ENCODE data around the gene SIGLEC12.
"Not testable (repeated sequence)": the region's sequence is repeated elsewhere in the genome, so short reads cannot be mapped to it uniquely, and the experiment has no call there.

SIGLEC12 gene

DNA sequence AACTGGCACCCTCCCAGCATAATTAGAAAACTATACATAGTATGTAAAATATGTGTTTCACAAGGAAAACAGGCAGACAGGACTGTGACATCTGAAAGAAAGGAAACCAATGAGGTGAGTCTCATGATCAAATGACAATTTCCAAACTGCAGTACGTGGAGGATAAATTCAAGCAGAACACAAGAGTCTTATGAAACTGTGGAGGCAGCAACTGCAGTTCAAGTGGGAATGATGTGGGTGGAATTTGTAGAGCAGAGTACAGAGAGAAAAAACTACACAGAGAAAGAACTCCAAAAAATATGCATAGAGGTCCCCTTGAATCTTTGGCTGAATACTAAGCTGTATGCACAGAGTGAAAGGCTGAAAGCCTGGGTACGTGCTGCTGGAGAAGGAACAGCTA lies 20.2 kb upstream of the SIGLEC12 start:
- peak; percentile 78 for DNase-seq (ENCODE audit: low spot score)

DNA sequence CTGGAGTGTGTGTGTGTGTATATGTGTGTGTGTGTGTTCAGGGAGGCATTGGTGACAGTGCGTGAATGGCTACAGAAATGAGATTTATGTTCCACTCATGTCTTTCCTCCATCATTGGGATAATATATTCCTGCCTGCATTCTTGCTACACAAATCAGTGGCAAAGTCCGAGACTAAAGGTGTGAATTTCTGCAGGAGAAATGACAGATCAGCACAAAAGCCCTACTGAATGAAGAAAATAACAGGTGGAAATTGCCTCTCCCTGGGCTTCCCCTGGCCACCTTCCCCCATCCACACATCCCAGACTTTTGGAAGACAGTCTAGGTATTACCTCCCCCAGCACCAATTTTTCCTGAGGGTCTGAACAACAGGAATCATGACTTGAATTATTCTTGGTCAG lies 19.8 kb upstream of the SIGLEC12 start:
- no peak for DNase-seq (ENCODE audit: low spot score)

DNA sequence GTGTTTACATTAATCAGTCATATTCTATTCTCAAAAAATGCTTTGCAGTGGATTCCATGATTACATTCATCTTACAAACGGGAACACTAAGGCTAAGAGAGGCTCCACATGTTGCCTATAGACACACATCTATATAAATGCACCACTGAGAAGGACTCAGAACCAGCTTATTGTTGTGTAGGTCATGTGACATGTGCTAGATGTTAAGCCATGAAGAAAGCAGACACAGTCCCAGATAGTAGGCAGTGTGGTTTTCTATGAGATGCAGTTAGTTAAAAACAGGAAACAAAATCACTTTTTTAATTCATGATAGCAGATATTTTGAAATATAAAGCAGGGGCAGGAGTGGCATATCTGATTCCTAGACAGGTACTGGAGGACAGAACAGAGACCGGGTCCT lies 19.1 kb upstream of the SIGLEC12 start:
- no peak for DNase-seq (ENCODE audit: low spot score)

DNA sequence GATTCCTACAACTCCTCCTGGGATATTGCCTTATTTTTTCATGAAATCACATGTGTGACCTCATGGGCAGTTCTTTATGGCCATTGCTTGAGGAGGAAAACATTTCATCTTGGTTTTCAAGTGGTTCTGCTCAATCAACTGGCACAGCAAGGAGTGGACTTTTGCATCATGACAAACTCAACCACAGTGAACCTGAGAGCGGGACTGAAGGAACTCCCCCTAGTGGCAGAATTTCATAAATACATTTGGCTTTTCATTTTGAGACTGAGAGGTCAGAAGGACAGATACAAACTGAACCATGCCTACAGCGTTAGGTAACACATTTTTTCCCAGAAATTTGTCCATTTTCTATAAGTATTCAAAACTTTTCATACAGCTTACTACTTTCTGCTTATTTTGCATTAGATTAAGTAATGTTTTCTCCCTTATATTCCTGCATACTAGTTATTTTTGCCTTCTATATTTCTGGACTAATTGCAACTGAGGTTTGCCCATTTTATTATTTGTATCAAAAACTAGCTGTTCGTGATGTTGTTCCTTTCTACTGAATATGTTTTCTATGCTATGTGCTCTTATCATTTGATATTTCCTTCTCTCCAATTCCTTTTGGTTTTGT lies 13.4 kb upstream of the SIGLEC12 start:
- DNase-seq (ENCODE audit: low spot score) = peak; percentile 22

DNA sequence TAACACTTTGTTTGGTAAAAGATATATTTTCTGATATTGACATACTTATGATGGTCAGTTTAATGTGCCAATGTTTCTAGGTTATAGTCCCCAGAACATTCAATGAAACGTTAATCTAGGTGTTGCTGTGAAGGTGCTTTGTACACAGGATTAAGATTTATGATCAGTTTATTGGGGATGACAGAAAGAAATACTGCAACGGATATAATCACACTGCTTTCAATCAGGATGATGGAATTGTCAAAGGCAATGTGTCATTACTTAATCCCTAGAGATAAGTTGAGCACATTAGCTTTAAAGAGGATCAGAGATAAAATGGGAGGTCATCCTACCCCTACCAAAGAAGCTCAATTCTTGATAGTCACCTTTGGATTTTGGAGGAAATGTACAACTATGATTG lies 12.4 kb upstream of the SIGLEC12 start:
- DNase-seq (ENCODE audit: low spot score) = no peak

DNA sequence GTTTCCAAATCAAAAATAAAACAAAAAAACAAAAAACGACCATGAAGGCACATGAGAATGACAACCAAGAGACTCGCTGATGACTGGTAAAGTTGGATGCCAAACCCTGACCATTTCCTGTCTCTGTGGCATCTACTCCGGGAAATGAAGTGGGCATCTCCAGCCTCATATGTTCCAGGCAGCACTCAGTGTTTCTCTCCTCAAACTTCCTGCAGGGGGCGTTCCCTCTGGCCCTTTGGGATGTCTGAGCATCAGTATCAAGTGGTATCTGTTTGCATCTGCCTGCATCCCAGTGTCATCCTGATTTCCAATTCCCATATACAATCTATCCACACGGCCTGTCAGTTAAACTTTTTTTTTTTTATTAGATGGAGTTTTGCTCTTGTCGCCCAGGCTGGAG lies 9.8 kb upstream of the SIGLEC12 start:
- no peak for DNase-seq (ENCODE audit: low spot score)

DNA sequence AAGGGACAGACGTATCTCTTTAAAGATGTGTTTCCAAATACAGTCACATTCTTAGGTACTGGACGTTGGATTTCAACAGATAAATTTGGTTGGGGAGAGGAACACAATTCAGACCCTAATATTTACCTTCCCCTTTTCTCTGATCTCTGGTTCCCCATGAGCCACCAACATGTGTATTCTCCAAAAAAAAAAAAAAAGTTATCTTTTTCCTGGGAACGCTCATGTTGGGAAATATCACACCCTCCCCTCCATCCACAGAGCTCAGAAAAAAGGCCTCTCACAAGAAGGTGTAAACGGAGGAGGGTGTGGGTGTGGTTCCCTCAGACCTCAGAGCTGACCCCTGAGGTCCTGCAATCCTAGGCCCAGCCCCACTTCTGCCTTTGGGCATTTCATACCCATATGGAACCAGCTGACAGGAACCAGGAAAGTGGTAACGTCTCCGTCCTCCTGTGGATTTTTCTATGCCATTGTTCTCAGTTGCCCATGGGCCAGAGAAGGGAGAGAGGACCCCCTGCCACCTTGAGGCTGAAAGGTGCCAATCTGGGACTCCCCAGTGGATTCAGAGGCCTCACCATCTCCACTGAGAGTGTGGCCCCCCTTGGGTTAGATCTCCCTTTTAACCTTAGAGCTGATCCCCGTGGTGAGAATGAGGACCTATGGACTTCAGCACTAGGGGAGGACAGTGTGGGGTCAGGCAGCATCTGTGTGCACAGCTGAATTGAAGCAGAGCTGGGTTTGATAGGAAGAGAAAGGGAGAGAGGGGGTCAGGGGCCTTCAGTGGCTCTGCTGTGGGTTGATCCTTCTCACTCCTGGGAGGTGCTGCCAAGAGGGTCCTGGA lies 8.4 kb upstream of the SIGLEC12 start:
- no peak for DNase-seq (ENCODE audit: low spot score)

DNA sequence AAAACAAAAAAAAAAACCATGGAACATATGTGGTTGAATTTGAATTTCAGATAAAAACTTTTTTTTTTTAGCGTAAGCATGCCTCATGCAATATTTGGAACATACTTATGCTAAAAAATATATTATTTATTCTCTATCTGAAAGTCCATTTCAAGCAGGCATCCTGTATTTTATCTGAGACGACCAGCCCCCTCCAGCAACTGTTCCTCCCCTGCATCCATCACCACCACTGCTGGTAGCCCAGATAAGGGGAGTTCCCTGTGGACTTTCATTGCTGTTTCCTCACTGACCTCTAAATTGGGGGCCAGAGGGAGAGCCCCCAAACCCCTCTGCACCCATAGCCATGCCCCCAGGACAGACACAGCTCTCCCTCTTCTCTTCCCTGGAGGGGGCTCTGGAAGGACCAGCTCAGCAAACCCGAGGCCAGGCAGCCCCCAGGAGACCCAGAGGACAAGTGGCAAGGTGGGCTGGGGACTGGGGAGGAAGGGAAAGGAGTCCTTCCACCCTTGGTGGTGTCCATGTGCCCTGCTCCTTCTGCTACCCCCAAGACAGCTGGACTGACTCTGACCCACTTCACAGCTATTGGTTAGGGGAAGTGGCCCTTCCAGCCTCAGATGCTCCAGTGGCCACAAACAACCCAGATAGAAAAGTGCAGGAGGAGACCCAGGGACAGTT lies 6.6 kb upstream of the SIGLEC12 start:
- no peak for DNase-seq (ENCODE audit: low spot score)

DNA sequence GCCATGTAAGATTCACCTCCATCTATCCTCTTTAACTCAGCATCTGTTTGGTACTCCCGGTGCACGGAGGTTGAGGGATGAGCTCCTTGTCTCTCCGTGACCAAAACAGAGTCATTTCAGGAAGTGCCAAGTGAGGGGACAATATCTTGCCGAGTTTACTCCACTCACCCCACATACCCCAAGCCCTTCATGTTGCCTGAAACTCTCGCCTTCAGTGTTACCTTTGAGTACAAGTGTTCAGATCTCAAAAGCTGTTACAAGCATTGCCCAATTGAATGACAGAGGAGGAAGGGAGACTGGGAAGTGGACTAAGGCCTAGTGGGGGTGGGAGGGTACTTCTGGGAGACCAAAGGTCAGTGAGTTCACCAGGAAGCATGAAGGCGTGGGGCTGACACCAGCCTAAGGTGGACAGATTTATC lies 6.0 kb upstream of the SIGLEC12 start:
- no peak for DNase-seq (ENCODE audit: low spot score)

DNA sequence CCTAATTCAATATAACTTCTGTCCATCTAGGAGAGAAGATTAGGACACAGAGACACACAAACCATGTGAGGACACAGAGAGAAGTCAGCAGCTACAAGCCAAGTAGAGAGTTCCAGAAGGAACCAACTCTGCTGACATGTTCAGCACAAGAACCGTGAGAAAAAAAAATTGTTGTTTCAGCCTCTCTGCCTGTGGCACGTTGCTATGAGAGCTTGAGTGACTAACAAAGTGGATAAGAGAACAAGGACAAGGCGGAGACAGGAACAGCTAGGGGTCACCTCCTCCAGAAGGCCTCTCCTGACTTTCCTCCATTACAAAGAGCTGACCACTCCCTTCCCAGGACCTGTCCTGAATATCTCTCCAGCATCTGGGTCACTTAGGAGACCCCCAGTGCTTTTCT lies 5.6 kb upstream of the SIGLEC12 start:
- DNase-seq (ENCODE audit: low spot score) = no peak

DNA sequence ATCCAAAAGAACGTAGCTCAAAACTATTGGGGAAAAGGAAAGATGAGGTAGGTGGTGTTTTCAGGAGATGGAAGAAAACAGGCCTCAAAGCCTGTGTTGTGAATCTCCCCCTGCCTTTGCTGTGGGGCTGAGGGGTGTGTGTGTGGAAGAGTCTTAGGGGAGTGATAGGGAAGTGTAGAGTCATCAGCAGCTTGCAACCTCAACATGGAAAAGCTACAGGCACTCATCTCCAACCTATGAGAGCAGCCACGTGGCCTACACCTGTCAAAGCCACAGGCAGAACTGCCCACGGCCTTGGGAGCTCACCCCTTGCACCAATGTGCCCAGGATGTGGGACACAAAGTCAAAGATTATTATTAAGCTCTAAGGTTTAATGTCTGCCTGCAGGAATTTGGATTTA lies 4.3 kb upstream of the SIGLEC12 start:
- no peak for DNase-seq (ENCODE audit: low spot score)

DNA sequence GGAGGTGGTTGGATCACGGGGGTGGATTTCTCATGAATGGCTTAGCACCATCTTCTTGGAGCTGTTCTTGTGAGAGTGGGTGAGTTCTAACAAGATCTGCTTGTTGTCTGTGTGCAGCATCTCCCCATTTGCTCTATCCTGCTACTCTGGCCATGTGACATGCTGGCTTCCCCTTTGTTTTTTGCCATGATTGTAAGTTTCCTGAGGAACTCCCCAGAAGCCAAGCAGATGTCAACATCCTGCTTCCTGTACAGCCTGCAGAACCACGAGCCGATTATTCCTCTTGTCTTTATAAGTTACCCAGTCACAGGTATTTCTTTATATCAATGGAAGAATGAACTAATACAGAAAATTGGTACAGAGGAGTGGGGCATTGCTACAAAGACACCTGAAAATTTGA lies 2.3 kb upstream of the SIGLEC12 start:
- DNase-seq (ENCODE audit: low spot score) = no peak

DNA sequence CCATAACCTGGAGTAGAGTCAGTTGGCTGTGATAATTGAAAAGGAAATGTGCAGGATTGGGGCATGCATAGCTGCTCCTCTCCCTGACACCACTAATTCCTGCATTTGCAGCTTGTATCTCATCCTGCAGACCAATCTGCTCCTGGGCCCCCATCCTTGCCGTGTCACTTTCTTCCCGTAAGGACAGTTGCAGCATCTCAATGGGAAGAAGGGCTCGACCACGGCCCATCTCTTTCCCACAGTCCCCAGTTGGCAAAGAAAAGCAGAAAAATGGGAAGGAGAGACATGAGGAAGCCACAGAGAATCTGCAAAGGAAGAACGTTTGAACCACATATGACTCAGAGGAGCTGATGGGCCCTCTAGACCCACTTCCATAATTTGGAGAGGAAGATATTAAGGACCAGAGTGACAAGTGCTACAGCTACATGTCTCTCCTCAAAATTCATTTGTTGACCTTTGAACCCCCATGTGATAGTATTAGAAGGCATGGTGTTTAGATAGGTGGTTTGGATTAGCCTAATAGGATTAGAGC lies 1.8 kb upstream of the SIGLEC12 start:
- no peak for DNase-seq (ENCODE audit: low spot score)

DNA sequence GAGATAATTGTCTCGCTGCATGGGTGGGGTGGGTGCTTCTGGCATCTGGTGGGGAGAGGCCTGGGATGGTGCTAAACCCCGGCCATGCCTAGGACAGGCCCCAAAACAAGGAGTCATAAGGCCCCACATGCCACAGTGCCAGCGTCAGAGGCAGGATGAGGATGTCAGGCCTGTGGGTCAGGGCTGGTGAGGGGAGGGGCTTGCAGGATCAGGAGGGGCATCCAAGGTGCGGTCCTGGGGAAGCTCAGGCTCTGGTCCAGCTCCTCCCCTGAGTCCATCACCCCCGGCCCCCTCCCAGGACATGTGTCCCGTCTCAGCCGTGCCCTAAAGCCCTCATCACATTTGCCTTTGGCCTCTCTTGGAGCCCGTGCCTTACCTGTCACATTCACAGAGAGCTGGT lies 669 bp downstream of the SIGLEC12 start:
- not testable (repeated sequence) for DNase-seq (ENCODE audit: low spot score)

DNA sequence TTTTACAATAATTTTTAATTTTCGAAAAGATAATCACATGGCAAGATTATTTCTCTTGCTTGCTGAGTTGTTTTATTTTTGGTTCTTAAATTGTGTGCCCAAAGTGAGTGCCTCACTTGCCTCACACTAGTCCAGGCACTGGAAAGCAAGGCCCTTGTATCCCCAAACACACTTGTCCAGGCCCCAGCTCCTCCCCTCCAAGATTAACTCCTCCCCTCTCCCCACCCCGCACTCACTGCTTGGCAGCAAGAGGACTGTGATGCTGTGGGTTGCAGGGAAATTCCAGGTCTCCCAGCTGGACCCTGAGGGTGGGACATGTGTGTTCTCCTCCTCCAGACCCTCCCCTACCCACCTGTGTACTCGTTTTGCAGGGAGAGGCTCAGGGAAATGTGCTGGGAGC lies 3.9 kb downstream of the SIGLEC12 start:
- DNase-seq (ENCODE audit: low spot score) = no peak

DNA sequence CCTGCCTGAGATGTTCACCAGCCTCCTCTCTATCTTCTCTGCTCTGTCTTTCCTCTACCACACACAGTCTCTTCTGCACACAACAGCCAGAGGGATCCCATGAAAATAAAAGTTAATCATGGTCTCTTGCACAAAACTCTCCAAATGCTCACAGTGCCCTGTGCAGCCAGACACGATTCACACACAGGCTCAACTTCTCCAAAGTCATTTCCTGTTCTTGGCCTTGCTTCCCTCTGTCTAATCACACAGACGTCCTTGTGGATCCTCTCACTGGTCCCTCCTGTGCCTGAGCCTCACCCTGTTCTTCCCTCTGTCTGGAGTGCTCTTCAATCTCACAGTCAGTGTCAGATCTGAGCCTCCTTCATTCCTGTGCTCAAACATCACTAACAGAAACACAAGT lies 7.8 kb downstream of the SIGLEC12 start:
- DNase-seq (ENCODE audit: low spot score) = no peak

DNA sequence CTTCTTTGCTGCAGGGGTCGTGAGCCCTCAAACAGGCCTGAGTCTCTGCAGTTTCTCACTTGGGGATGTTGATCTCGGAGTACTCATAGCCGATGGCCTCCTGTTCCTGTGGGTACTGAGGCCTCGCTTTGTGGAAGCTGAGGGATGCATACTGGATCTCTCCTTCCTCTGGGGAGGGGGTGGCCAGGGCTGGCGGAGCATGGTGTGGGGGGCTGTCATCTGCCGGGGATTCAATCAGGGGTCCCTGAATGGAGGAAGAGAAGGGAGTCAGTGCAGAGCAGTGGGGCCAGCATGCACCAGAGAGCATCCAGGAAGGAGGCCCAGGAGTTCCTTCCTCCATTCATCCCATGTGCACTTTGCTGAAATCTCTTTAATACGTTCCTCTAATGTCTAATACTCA lies 10.0 kb downstream of the SIGLEC12 start:
- DNase-seq (ENCODE audit: low spot score) = no peak

DNA sequence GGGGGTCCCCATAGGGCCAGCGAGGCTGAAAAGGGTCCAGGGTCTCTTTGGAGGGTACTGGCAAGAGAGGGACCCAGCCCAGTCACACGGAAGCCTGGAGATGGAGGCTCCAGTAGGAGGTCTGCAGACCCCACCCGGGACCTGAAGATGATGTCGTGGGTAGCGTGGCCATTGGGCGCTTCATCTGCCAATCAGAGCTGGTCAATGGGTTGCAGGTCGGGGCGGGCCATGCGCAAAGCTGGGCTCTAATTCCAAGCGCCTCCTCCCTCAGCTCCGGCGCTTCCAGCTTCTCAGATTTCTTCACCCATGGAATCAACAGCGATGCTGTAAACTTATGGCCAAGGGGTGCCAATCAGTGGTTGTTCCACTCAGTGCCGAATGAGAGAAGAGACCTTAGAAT lies 10.9 kb downstream of the SIGLEC12 start:
- DNase-seq (ENCODE audit: low spot score) = no peak

DNA sequence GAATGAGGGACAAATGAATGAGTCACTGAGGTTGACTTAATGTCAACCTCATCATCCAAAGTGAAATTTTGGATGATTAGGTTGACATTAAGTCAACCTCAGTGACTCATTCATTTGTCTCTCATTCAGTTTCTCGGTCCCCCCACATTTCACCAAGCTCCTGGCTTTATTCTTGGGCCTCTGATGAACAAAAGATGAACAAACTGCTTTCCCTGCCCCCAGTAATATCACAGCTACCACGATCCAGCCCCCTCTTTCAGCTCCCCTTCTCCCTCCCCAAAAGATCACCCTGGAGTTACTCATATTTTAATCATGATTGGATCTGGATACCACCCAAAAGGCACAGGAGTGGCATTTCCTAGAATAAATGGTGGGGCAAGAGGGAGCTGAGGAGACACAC lies 12.5 kb downstream of the SIGLEC12 start:
- DNase-seq (ENCODE audit: low spot score) = no peak

DNA sequence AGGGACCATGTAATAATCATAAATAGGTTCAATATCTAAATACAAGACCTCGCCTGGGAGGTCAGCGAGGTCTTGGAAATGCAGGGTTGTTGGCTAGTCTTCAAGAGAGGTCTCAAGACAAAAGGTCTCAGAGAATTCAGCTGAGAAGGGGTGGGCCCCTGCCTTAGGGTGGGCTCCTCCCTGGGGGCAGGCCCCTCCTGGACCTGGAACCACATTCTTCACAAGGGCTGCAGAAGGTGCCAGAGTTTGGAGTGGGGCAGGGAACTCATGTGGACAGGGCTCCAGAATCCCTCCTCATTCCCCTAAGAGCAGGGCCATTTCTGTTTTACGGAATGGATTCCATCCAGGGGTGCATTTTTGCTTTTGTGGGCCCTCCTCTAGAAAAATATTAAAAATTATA lies 13.1 kb downstream of the SIGLEC12 start:
- no peak for DNase-seq (ENCODE audit: low spot score)

DNA sequence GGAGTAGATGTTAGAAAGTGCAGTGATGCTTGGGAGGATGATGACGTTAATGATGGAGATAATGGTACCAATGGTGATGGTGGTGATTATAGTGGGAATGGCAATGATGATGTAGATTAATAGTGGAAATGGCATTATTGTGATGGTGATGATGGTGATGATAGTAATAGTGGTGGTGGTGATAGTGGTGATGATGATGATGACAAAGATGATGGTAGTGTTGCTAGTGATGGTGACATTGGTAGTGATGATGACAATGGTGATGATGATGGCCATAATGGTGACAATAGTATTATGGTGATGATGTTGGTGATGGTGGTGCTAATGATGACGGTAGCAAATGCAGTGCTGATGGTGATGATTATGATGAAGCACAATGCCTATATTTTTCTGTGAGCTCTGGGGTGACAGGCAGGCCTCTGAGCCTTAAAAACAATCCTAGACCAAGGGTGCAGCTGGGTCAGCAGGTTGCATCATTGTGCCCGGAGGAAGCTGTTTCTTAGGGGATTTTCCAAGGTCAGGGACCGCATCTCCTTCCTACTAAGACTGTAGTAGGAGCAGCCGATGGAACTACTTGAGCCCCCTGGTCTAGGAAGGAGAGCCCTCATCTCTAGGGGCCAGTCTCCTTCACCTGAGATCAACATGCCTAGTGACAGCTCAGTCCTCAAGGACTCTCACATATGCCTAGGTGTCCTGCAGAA lies 15.5 kb downstream of the SIGLEC12 start:
- no peak for DNase-seq (ENCODE audit: low spot score)

DNA sequence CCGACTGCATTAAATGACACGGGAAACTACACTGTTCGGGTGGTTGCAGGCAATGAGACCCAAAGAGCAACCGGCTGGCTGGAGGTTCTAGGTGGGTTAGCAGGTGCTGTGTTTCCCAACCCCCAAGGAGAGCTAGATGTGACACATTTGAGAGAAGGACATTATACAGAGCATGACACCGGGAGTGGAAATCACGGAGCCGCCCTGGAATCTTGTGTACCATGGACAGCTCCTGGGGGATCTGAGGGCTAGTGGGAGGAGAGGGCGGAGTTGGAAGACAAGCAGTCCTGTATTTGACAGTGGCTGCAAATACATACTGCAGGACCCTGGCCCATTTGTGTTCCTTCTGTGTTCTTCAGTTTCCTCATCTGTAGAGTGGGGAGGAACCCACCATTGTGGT lies 21.0 kb downstream of the SIGLEC12 start:
- no peak for DNase-seq (ENCODE audit: low spot score)

Measured in putamen (tissue), 1 donor.